Transverse colon (tissue), 4 donors: ENCODE results near the gene FOXK2. TPM values are rescaled to one million over a fixed set of nuclear protein-coding genes. Genes with fewer than 3 reads are reported as not detected.
"Not testable (repeated sequence)": the region's sequence is repeated elsewhere in the genome, so short reads cannot be mapped to it uniquely, and the experiment has no call there.

Experiments used
- DNase-seq: peaks from one replicate; pipeline ENCODE4 v3.0.0-alpha.2; 2019
- H3K27ac ChIP-seq, 4 donors: fragments of 200-600 bp; sonication (generic); 2 replicates each; pipeline ENCODE4 v1.5.1; 2016 to 2018; ENCODE audit warnings: inconsistent platforms in 4 of 4
- H3K27me3 ChIP-seq: fragments of 200-600 bp; sonication (generic); 2 replicates; pipeline ENCODE4 v1.5.1; 2017; ENCODE audit warnings: inconsistent platforms
- H3K36me3 ChIP-seq, 4 donors: fragments of 200-600 bp; sonication (generic); 2 replicates each; pipeline ENCODE4 v1.5.1; 2017 to 2019; ENCODE audit warnings: inconsistent platforms in 4 of 4
- H3K4me1 ChIP-seq, 4 donors: fragments of 200-600 bp; sonication (generic); 2 replicates each; pipeline ENCODE4 v1.5.1; 2017 to 2020; ENCODE audit warnings: inconsistent platforms in 4 of 4
- H3K4me3 ChIP-seq, 4 donors: fragments of 200-600 bp; sonication (generic); 1 replicate in 1 of 4; 2 replicates in 3 of 4; pipeline versions ENCODE4 v1.5.1 to v1.6.1; 2017 to 2019; ENCODE audit warnings: inconsistent platforms in 4 of 4
- H3K9me3 ChIP-seq, 2 donors: fragments of 200-600 bp; sonication (generic); 2 replicates each; pipeline ENCODE4 v1.5.1; 2017 to 2019; ENCODE audit warnings: inconsistent platforms in 2 of 2
- EP300 ChIP-seq: sonication (generic); formaldehyde crosslinking; IDR thresholded peaks from one replicate; pipeline ENCODE4 v1.6.1; 2017; ENCODE audit warnings: antibody characterized with exemption, low read depth
- POLR2A ChIP-seq: fragments of 450-650 bp; IDR thresholded peaks from one replicate; pipeline ENCODE4 v1.6.1; 2016; ENCODE audit warnings: antibody characterized with exemption, mild to moderate bottlenecking, moderate library complexity
- POLR2AphosphoS5 ChIP-seq, 3 donors: sonication (generic); formaldehyde crosslinking; IDR thresholded peaks; one replicate each; pipeline ENCODE4 v1.6.1; 2016; ENCODE audit warnings: antibody characterized with exemption in 3 of 3
- WGBS, 2 donors: methylation state at CpG; one replicate each; pipeline ENCODE4 v1.1.5; 2018; ENCODE audit warnings: low coverage in 1 of 2; 5-methylcytosine and 5-hydroxymethylcytosine counted together
- in situ Hi-C, 4 donors: fragments of 200-750 bp; cut with MboI; loops; one replicate each; pipeline versions ENCODE4 v1.15.0 to v1.15.1; 2017; ENCODE audit warnings: low sequenced_read_pairs in 3 of 4, low pct_ligation_motif_present in 1 of 4, low pct_unique_long_range_greater_than_20kb in 1 of 4
- intact Hi-C: fragments of 100-400 bp; cut with DNase I; formaldehyde crosslinking; loops from one replicate; pipeline ENCODE4 v1.15.1; 2023; ENCODE audit warnings: low total_unique reads
- total RNA-seq, 4 donors: library from RNA; depleted of rRNA; stranded (reverse); fragments of >200 nt; gene quantifications; one replicate each; pipeline ENCODE4 v1.1.0, GENCODE V29; 2016
- TF ChIP-seq, protein P1 (sequence below), 5 experiments: fragments of 200-600 bp in 3 of 5; fragments of 450-650 bp in 2 of 5; sonication (generic) in 3 of 5; IDR thresholded peaks; 1 replicate in 2 of 5; 2 replicates in 3 of 5; pipeline ENCODE4 v1.5.1; 2016 to 2017; ENCODE audit warnings: antibody characterized with exemption in 5 of 5, inconsistent platforms in 3 of 5, mild to moderate bottlenecking in 2 of 5, moderate library complexity in 1 of 5

Gene FOXK2
- total RNA-seq, 4 donors from 2014 or later, result 41.2 to 216 (median 106) TPM

DNA sequence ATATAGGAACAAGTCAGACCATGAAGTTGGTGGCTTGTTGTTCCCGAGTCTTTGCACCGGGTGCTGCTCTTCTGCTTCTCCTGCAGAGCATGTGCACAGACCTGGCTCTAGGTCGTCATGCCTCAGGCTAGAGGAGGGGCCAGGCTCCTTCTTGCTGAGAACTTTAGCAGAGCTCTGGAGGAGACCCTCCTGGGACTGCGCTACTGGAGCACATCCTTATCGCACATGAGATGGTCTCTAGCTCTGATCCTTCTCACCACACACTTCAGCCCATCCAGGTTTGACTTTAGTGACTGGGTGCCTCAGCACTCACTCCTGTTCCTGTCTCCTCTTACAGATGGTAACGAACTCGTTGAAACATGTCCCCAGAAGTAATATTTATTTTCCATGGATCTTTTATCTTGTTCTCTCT lies 14.9 kb downstream of the FOXK2 start:
- Histone ChIP-seq H3K9me3 (no peaks in the 10 kb centered on the region), H3K4me1 (peaks cover 23 to 82% (median 54%) of the 10 kb centered on the region in 4 donors), H3K36me3 (no peaks in the 10 kb centered on the region), H3K4me3 (no peak overlapping the region), H3K27ac (peak overlapping the region in 1 of 4 donors; percentile 90), H3K27me3 (no peaks in the 10 kb centered on the region)
- intact Hi-C loops (no loop called here), in situ Hi-C loops (no loop called here)
- TF ChIP-seq EP300 (no peak), POLR2A (no peak), POLR2AphosphoS5 (IDR thresholded peaks at IDR 0.05) (no peak)
- TF ChIP-seq, protein P1, sequence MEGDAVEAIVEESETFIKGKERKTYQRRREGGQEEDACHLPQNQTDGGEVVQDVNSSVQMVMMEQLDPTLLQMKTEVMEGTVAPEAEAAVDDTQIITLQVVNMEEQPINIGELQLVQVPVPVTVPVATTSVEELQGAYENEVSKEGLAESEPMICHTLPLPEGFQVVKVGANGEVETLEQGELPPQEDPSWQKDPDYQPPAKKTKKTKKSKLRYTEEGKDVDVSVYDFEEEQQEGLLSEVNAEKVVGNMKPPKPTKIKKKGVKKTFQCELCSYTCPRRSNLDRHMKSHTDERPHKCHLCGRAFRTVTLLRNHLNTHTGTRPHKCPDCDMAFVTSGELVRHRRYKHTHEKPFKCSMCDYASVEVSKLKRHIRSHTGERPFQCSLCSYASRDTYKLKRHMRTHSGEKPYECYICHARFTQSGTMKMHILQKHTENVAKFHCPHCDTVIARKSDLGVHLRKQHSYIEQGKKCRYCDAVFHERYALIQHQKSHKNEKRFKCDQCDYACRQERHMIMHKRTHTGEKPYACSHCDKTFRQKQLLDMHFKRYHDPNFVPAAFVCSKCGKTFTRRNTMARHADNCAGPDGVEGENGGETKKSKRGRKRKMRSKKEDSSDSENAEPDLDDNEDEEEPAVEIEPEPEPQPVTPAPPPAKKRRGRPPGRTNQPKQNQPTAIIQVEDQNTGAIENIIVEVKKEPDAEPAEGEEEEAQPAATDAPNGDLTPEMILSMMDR (IDR thresholded peaks at IDR 0.05), result no peak
- WGBS, 2 donors, result 81 to 86% methylated on average over 7 of the region's 7 CpGs
- no peak for DNase-seq

DNA sequence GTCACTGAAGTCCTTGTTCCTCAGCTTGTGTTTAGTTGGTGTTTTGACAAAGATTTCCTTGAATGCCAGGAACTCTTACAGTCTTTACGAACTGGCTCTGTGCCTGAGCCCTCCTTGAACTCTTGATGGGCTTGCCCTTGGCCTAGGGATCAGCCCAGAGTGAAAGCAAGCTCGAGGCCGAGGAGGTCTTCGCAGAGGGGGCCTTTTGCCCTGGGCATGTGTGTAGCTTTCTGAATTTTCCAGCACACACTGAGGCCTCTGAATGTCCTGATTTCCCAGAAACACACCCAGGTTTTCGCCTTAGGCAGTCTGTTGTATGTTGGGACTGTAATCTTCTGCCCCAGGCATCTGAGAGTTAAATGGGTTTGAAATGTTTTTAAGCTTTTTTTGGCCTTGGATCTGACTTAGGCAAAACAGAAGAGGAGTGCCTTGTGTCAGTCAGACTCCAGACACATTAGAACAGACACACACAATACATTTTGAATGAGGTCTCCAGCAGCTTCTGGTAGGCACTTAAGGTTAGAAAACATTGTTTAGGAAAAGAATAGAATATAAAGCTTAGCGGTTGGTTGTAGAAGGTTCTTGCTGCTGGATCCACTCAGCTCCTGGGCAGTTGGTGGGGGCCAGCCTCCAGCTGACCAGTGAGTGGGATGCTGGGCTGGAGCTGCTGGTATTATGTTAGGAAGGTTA lies 17.1 kb downstream of the FOXK2 start:
- in situ Hi-C loops, result no loop called here

DNA sequence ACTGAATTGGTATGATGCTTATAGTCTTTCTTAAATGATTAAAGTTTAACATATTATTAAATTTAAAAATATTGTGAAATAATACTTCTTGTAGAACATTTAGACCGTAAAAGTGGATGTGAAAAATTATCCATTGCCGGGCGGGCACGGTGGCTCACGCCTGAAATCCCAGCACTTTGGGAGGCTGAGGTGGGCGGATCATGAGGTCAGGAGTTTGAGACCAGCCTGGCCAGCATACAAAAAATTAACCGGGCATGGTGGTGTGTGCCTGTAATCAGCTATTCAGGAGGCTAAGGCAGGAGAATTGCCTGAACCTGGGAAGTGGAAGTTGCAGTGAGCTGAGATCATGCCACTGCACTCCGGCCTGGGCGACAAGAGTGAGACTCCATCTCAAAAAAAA lies 17.7 kb downstream of the FOXK2 start:
- DNase-seq, H3K9me3 ChIP-seq, H3K27me3 ChIP-seq, H3K36me3 ChIP-seq, intact Hi-C loops, in situ Hi-C loops, H3K4me3 ChIP-seq: not testable (repeated sequence)
- WGBS, 2 donors, result 59% methylated on average over 9 of the region's 9 CpGs; no CpG with 5 or more reads in 1 of the 2 donors
- Histone ChIP-seq H3K27ac (peak overlapping the region; percentile 87 to 92 (median 90)), H3K4me1 (peaks cover 13 to 75% (median 44%) of the 10 kb centered on the region in 4 donors)

More for the DNA sequence above, 17.1 kb downstream of the FOXK2 start:
- TF ChIP-seq, protein P1 (IDR thresholded peaks at IDR 0.05), result no peak
- peak in 1 of 3 donors; percentile 0 for TF ChIP-seq POLR2AphosphoS5 (IDR thresholded peaks at IDR 0.05)
- no peak for TF ChIP-seq POLR2A
- Histone ChIP-seq H3K9me3 (no peaks in the 10 kb centered on the region), H3K4me1 (peaks cover 13 to 77% (median 46%) of the 10 kb centered on the region in 4 donors), H3K27ac (peak overlapping the region; percentile 87 to 92 (median 90)), H3K36me3 (no peaks in the 10 kb centered on the region), H3K27me3 (no peaks in the 10 kb centered on the region), H3K4me3 (peak overlapping the region in 1 of 4 donors; percentile 15)
- no peak for DNase-seq
- intact Hi-C loops, result no loop called here
- 17 to 41% methylated on average over 1 to 6 of the region's 6 CpGs for WGBS, 2 donors

DNA sequence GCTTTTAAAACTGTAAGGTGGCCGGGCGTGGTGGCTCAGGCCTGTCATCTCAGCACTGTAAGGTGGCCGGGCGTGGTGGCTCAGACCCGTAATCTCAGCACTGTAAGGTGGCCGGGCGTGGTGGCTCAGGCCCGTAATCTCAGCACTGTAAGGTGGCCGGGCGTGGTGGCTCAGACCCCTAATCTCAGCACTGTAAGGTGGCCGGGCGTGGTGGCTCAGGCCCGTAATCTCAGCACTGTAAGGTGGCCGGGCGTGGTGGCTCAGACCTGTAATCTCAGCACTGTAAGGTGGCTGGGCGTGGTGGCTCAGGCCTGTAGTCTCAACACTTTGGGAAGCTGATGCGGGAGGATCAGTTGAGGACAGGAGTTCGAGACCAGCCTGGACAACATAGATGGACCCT lies 19.5 kb downstream of the FOXK2 start:
- H3K4me3 ChIP-seq, H3K36me3 ChIP-seq, in situ Hi-C loops, intact Hi-C loops, H3K9me3 ChIP-seq, H3K27me3 ChIP-seq: not testable (repeated sequence)
- WGBS, 2 donors, result 45 to 73% methylated on average over 8 to 17 of the region's 18 CpGs
- Histone ChIP-seq H3K4me1 (peaks cover 17 to 81% (median 56%) of the 10 kb centered on the region in 4 donors), H3K27ac (peak overlapping the region; percentile 87 to 92 (median 90))
- DNase-seq, result peak; percentile 39

DNA sequence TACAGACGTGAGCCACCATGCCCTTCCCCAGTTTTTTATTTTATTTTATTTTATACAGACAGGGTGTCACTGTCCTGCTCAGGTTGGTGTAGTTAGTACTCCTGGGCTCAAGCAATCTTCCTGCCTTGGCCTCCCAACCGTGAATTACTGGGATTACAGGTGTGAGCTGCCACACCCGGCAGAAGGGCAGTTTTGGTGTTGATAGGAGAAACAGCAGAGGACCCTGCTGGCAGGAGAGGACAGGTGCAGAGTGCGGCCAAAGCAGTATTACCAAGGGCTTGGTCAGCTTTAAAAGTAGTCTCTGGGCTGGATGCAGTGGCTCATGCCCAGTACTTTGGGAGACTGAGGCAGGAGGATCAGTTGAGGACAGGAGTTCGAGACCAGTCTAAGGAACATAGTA lies 22.9 kb downstream of the FOXK2 start:
- H3K4me1 ChIP-seq, result peaks cover 20 to 60% (median 40%) of the 10 kb centered on the region in 4 donors
- WGBS, 2 donors, result 50 to 67% methylated on average over 1 to 5 of the region's 5 CpGs
- H3K36me3 ChIP-seq, result no peaks in the 10 kb centered on the region
- TF ChIP-seq POLR2AphosphoS5 (IDR thresholded peaks at IDR 0.05) (no peak), POLR2A (no peak)
- TF ChIP-seq, protein P1 (IDR thresholded peaks at IDR 0.05), result peak in 1 of 5 experiments; percentile 13
- peak overlapping the region in 3 of 4 donors; percentile 12 to 57 (median 32) for H3K27ac ChIP-seq
- DNase-seq, result no peak
- H3K4me3 ChIP-seq, result no peak overlapping the region
- H3K9me3 ChIP-seq, result no peaks in the 10 kb centered on the region
- H3K27me3 ChIP-seq, result no peaks in the 10 kb centered on the region
- intact Hi-C loops, result no loop called here
- in situ Hi-C loops, result no loop called here
